SU-DHL-6 (cell line): ENCODE data around the gene MYLK.

Experiments
- CTCF ChIP-seq: fragments of 200-600 bp; sonication (generic); IDR thresholded peaks from one replicate; pipeline ENCODE4 v1.5.1; 2017; ENCODE audit warnings: antibody characterized with exemption, mild to moderate bottlenecking, low read length, moderate library complexity; ENCODE audit not compliant: insufficient read depth, poor library complexity, severe bottlenecking
- EZH2phosphoT487 ChIP-seq: fragments of 200-600 bp; sonication (generic), shearing (Covaris generic); conservative IDR thresholded peaks from 2 replicates; pipeline ENCODE4 v1.6.1; 2018; ENCODE audit warnings: mild to moderate bottlenecking, antibody characterized with exemption, low read length, moderate library complexity, mixed read lengths

DNA sequence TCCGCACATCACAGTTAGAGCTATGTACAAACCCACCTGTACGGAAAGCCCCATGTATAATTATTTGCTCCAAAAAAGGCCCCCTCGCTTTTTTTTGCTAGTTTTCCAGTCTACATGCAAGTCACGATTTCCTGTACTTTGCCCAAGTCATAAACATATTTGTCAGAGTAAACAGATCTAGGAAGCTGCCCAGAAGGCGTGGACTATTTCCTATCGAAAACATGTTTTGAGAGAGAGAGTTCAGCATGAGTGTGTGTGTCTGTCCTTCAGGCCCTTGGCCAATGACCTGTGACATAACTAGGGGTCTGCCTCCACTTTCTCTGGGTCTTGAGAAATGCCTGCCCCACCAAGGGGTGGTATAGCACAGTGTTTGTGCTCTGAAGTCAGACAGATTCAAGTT lies 226.6 kb downstream of the MYLK start:
- no peak for TF ChIP-seq CTCF
- no peak for TF ChIP-seq EZH2phosphoT487
